K562 (cell line): ENCODE results near the gene ANAPC4. TPM values are rescaled to one million over a fixed set of nuclear protein-coding genes. Genes with fewer than 3 reads are reported as not detected.

Experiments used
- ATAC-seq: fragments of 200-7000 bp; cut with Tn5 transposase; 3 replicates; pipeline ENCODE4 v1.9.1; 2020; ENCODE audit warnings: moderate library complexity
- BruUV-seq: library from RNA; stranded (reverse); fragments of 400-500 nt; replicated peaks from 2 replicates; lab custom pipeline; 2021; lab: Mats Ljungman, UMichigan
- CTCF ChIA-PET: fragments of 300-600 bp; formaldehyde crosslinking; extraction: SDS; loops from one replicate; lab custom pipeline; 2021; ENCODE audit warnings: low intra/inter-chr PET ratio; lab: Yijun Ruan, JAX
- POLR2A ChIA-PET: fragments of 300-600, 350-650 bp; sonication (Branson Sonifier 250); formaldehyde crosslinking; extraction: SDS; loops from one replicate; lab custom pipeline; 2021; ENCODE audit warnings: antibody characterized with exemption, inconsistent platforms; lab: Yijun Ruan, JAX
- DNase-seq, 4 experiments: peaks; one replicate each; pipeline versions ENCODE4 v3.0.0 to v3.0.0-alpha.2; 2011 to 2018; ENCODE audit warnings: low spot score in 3 of 4, mixed read lengths in 3 of 4; ENCODE audit errors: extremely low read depth in 1 of 4
- FAIRE-seq: peaks from 2 replicates; lab custom pipeline; 2011; peaks lifted over from hg19 to GRCh38; lab: Jason Lieb, UNC
- H2AFZ ChIP-seq: 2 replicates; pipeline ENCODE4 v1.6.0; 2011; ENCODE audit warnings: low read depth, low read length, control low read depth, inconsistent platforms
- H3K27ac ChIP-seq: fragments of 200-600 bp; 3 replicates; pipeline ENCODE4 v1.8.0; 2011; ENCODE audit warnings: low read depth, mild to moderate bottlenecking, control low read depth, inconsistent platforms, low read length, moderate library complexity, mixed read lengths; ENCODE audit errors: extremely low read depth
- H3K27me3 ChIP-seq, 2 experiments: fragments of 300-600 bp in 1 of 2; 2 replicates in 1 of 2; 3 replicates in 1 of 2; pipeline versions ENCODE4 v1.6.0 to v1.8.0; 2011; ENCODE audit warnings: inconsistent platforms in 2 of 2, low read length in 2 of 2, mild to moderate bottlenecking in 1 of 2, mixed read lengths in 1 of 2, moderate library complexity in 1 of 2; ENCODE audit not compliant: control insufficient read depth in 2 of 2, insufficient read depth in 2 of 2
- H3K36me3 ChIP-seq: fragments of 300-600 bp; 3 replicates; pipeline ENCODE4 v1.8.0; 2011; ENCODE audit warnings: mild to moderate bottlenecking, low read length, inconsistent platforms; ENCODE audit not compliant: control insufficient read depth, insufficient read depth
- H3K4me1 ChIP-seq, 2 experiments: fragments of 200-600 bp in 1 of 2; replicated peaks in 1 of 2; 2 replicates in 1 of 2; 3 replicates in 1 of 2; pipeline versions ENCODE4 v1.5.1 to v1.8.0; 2011; ENCODE audit warnings: inconsistent platforms in 2 of 2, low read length in 2 of 2, mild to moderate bottlenecking in 1 of 2, mixed read lengths in 1 of 2, moderate library complexity in 1 of 2; ENCODE audit not compliant: control insufficient read depth in 2 of 2, insufficient read depth in 2 of 2
- H3K4me2 ChIP-seq: 2 replicates; pipeline ENCODE4 v1.6.1; 2011; ENCODE audit warnings: low read length, control low read depth, inconsistent platforms, mixed read lengths; ENCODE audit not compliant: insufficient read depth
- H3K4me3 ChIP-seq: fragments of 200-600 bp; sonication (generic), shearing (Covaris generic); 2 replicates; pipeline ENCODE4 v1.5.1; 2016; ENCODE audit warnings: control low read depth, inconsistent platforms
- H3K79me2 ChIP-seq: fragments of 200-600 bp; 3 replicates; pipeline ENCODE4 v1.8.0; 2011; ENCODE audit warnings: low read length, inconsistent platforms; ENCODE audit not compliant: control insufficient read depth, insufficient read depth
- H3K9ac ChIP-seq, 2 experiments: 2 replicates each; pipeline versions ENCODE4 v1.6.0 to v1.6.1; 2011; ENCODE audit warnings: low read depth in 2 of 2, low read length in 2 of 2, control low read depth in 1 of 2, inconsistent platforms in 1 of 2, mild to moderate bottlenecking in 1 of 2, mixed read lengths in 1 of 2; ENCODE audit not compliant: insufficient read depth in 1 of 2
- H3K9me1 ChIP-seq: one replicate; pipeline ENCODE4 v1.6.0; 2011; ENCODE audit warnings: inconsistent platforms, mild to moderate bottlenecking, low read length, moderate library complexity; ENCODE audit not compliant: control insufficient read depth, insufficient read depth
- H3K9me3 ChIP-seq: replicated peaks from 2 replicates; pipeline ENCODE4 v1.5.1; 2011; ENCODE audit warnings: low read depth, low read length, inconsistent platforms; ENCODE audit not compliant: control insufficient read depth, insufficient read depth
- H4K20me1 ChIP-seq: replicated peaks from 2 replicates; pipeline ENCODE4 v1.6.1; 2011; ENCODE audit warnings: low read length, inconsistent platforms, mixed read lengths; ENCODE audit not compliant: control insufficient read depth, insufficient read depth
- GTF2A2 ChIP-seq: IDR thresholded peaks from 2 replicates; pipeline ENCODE4 v1.6.1; 2016; ENCODE audit warnings: mild to moderate bottlenecking, missing genetic modification characterization, missing compliant biosample characterization
- MAFK ChIP-seq: IDR thresholded peaks from 2 replicates; pipeline ENCODE4 v1.6.1; 2011; ENCODE audit warnings: low read length, improper control_type of control experiment
- MXI1 ChIP-seq: IDR thresholded peaks from 2 replicates; pipeline ENCODE4 v1.6.1; 2011; ENCODE audit warnings: low read depth, mild to moderate bottlenecking, improper control_type of control experiment, low read length
- NFATC3 ChIP-seq: fragments of 450-650 bp; IDR thresholded peaks from 2 replicates; pipeline ENCODE4 v1.6.1; 2017; ENCODE audit warnings: mild to moderate bottlenecking
- PHB ChIP-seq: fragments of 250-450 bp; sonication (Bioruptor Pico); IDR thresholded peaks from 2 replicates; pipeline ENCODE4 v1.5.0; 2021
- PREB ChIP-seq: sonication (generic); formaldehyde crosslinking; IDR thresholded peaks from 2 replicates; pipeline ENCODE4 v1.8.1; 2023; ENCODE audit warnings: mild to moderate bottlenecking, missing genetic modification reagents
- RUNX1 ChIP-seq: sonication (generic); IDR thresholded peaks from 2 replicates; pipeline ENCODE4 v1.6.1; 2016; ENCODE audit warnings: antibody characterized with exemption, low read depth
- ZNF518B ChIP-seq: fragments of 250-450 bp; sonication (Bioruptor Pico); IDR thresholded peaks from 2 replicates; pipeline ENCODE4 v1.5.0; 2021; ENCODE audit warnings: mild to moderate bottlenecking, moderate library complexity
- ZNF740 ChIP-seq, 3 experiments: fragments of 200-800 bp in 1 of 3; sonication (Bioruptor generic) in 1 of 3; sonication (generic) in 1 of 3; formaldehyde crosslinking in 1 of 3; IDR thresholded peaks; 2 replicates each; pipeline versions ENCODE4 v1.6.1 to v1.8.0; 2016 to 2022; ENCODE audit warnings: mild to moderate bottlenecking in 2 of 3, missing compliant biosample characterization in 2 of 3, missing genetic modification characterization in 2 of 3, missing genetic modification reagents in 1 of 3
- WGBS: fragments of 100-300 bp; shearing (Covaris generic); methylation state at CpG from one replicate; pipeline ENCODE4 v1.1.6; 2016; ENCODE audit warnings: low coverage, mixed read lengths; ENCODE audit not compliant: insufficient coverage; ENCODE audit errors: missing lambda C conversion rate; 5-methylcytosine and 5-hydroxymethylcytosine counted together
- in situ Hi-C: fragments of 300-500 bp; cut with MboI; formaldehyde crosslinking; loops from 4 replicates; pipeline ENCODE4 v1.15.0; 2018; ENCODE audit warnings: inconsistent platforms, mixed read lengths
- intact Hi-C: fragments of 100-400 bp; cut with micrococcal nuclease; formaldehyde crosslinking; loops from 2 replicates; pipeline ENCODE4 v1.14.2; 2022
- polyA plus RNA-seq, 8 experiments: library from polyadenylated mRNA; depleted of rRNA in 4 of 8; stranded (reverse) in 5 of 8; unstranded in 3 of 8; fragments of >200 nt; fragmentation: Nextera tagmentation in 2 of 8; fragmentation: Illumina TruSeq in 1 of 8; extraction: Ambion mirVana in 2 of 8; extraction: Trizol in 1 of 8; gene quantifications; 2 replicates each; pipeline versions ENCODE4 v1.2.1 to v1.2.3, GENCODE V29; 2011 to 2014; ENCODE audit warnings: inconsistent platforms in 1 of 8, missing spikeins in 1 of 8
- total RNA-seq, 7 experiments: library from RNA; depleted of rRNA in 6 of 7; stranded (reverse); fragments of >200 nt in 6 of 7; fragmentation: Illumina TruSeq in 2 of 7; extraction: Trizol in 2 of 7; gene quantifications; 2 replicates each; pipeline versions ENCODE4 v1.2.1 to v1.2.3, GENCODE V29; 2011 to 2021; ENCODE audit warnings: low replicate concordance in 1 of 7

ANAPC4 gene
- total and polyA plus RNA-seq, 9 of the 15 experiments (the other 6 are each of a cell fraction or from before 2014, with no cell fraction given), result 23.9 to 47.0 (median 31.9) TPM

GRCh38 chr4:25423548-25423947 lies 46.5 kb downstream of the ANAPC4 start:
- TF ChIP-seq PHB (CRISPR knock-in tag), result no peak
- TF ChIP-seq MAFK, result no peak
- no peak for TF ChIP-seq PREB
- Histone ChIP-seq H3K27ac (no peak overlapping the region), H3K4me2 (no peak overlapping the region), H3K9me3 (no peaks in the 10 kb centered on the region), H3K4me1 (peaks cover 0 to 5% of the 10 kb centered on the region in 2 experiments; a peak in 1 of 5 replicates), H3K9me1 (no peaks in the 10 kb centered on the region), H3K9ac (no peak overlapping the region), H3K4me3 (no peak overlapping the region), H3K27me3 (no peaks in the 10 kb centered on the region; a peak in 1 of 5 replicates), H4K20me1 (no peaks in the 10 kb centered on the region), H2AFZ (no peak overlapping the region), H3K79me2 (no peaks in the 10 kb centered on the region), H3K36me3 (peaks cover 7% of the 10 kb centered on the region; the same call in 1 of the 3 replicates)
- BruUV-seq, result no TSS peak
- ATAC-seq (no peak), DNase-seq (no peak), FAIRE-seq (no peak)
- ChIA-PET CTCF (no interaction called here), POLR2A (interaction anchor here (1.0 kb wide), 1 partner anchor 10 kb away, joined by 3 read pairs; no protein-coding TSS in a partner anchor)
- in situ Hi-C loops (no loop called here), intact Hi-C loops (no loop called here)
- 36% methylated on average over 1 of the region's 1 CpG for WGBS

GRCh38 chr4:25424539-25425228 lies 47.6 kb downstream of the ANAPC4 start:
- DNase-seq (no peak), FAIRE-seq (no peak), ATAC-seq (no peak)
- intact Hi-C loops, result loop anchor here (1.0 kb wide), 1 partner anchor 15 kb away; no protein-coding TSS in a partner anchor
- no peak overlapping the region for H3K27ac ChIP-seq
- H4K20me1 ChIP-seq, result no peaks in the 10 kb centered on the region
- peaks cover 0 to 5% of the 10 kb centered on the region in 2 experiments; a peak in 1 of 5 replicates for H3K4me1 ChIP-seq
- no peak overlapping the region for H2AFZ ChIP-seq
- no TSS peak for BruUV-seq
- no peak overlapping the region for H3K9ac ChIP-seq
- no peaks in the 10 kb centered on the region for H3K79me2 ChIP-seq
- POLR2A ChIA-PET, result interaction anchor here (1.0 kb wide), 1 partner anchor 11 kb away, joined by 3 read pairs; no protein-coding TSS in a partner anchor
- no peak overlapping the region for H3K4me2 ChIP-seq
- in situ Hi-C loops, result no loop called here
- H3K9me3 ChIP-seq, result no peaks in the 10 kb centered on the region
- no peaks in the 10 kb centered on the region for H3K9me1 ChIP-seq
- WGBS, result 37% methylated on average over 9 of the region's 9 CpGs
- no peak overlapping the region for H3K4me3 ChIP-seq
- no peaks in the 10 kb centered on the region for H3K36me3 ChIP-seq
- H3K27me3 ChIP-seq, result no peaks in the 10 kb centered on the region; a peak in 1 of 5 replicates
- CTCF ChIA-PET, result no interaction called here
- TF ChIP-seq ZNF740 (CRISPR knock-in tag; IDR thresholded peaks at IDR 0.05) (no peak), ZNF740 (tag; IDR thresholded peaks at IDR 0.05) (no peak), ZNF518B (CRISPR knock-in tag) (no peak), RUNX1 (no peak), NFATC3 (no peak), GTF2A2 (tag) (no peak), MXI1 (no peak)
